ENCODE data around the gene PLA2G12A. TPM values are rescaled to one million over a fixed set of nuclear protein-coding genes. Genes with fewer than 3 reads are reported as not detected.
A peak's percentile ranks its signal among the peaks of the same experiment; 100 is the strongest.

PLA2G12A gene
- total and polyA plus RNA-seq, 9 of the 15 experiments (the other 6 are each of a cell fraction or from before 2014, with no cell fraction given), result 24.2 to 226 (median 80.5) TPM

GRCh38 chr4:109735566-109736365 lies 5.9 kb upstream of the PLA2G12A start (continued):
- TF ChIP-seq LEF1 (IDR thresholded peaks at IDR 0.05), result peak; percentile 85
- TF ChIP-seq NRF1 (conservative IDR thresholded peaks at IDR 0.05 in 1 of 2, IDR thresholded peaks at IDR 0.05 in 1 of 2), result peak in 1 of 2 experiments; percentile 41; a peak in 2 of 4 replicates
- TF ChIP-seq STAT5A (IDR thresholded peaks at IDR 0.05; ENCODE audit: borderline replicate concordance, low read length), result peak; percentile 60; the same call in 1 of the 2 replicates
- 0 out of 2 replicates have a peak, but pooled peaks have one; percentile 7 for TF ChIP-seq FOXM1 (IDR thresholded peaks at IDR 0.05; ENCODE audit: low read depth)
- no peak for TF ChIP-seq FOXM1 (CRISPR knock-in tag; IDR thresholded peaks at IDR 0.05; ENCODE audit: low read depth)
- TF ChIP-seq NR2C1 (IDR thresholded peaks at IDR 0.05), result peak; percentile 37; the same call in 1 of the 2 replicates
- TF ChIP-seq NR2C1 (tag; IDR thresholded peaks at IDR 0.05), result peak; percentile 66
- peak; percentile 64; the same call in 1 of the 2 replicates for TF ChIP-seq SMARCA4 (IDR thresholded peaks at IDR 0.05)
- TF ChIP-seq SIX5 (IDR thresholded peaks at IDR 0.05; ENCODE audit: borderline replicate concordance in 1 of 2, insufficient read depth in 1 of 2, low read depth in 1 of 2, low read length in 2 of 2), result no peak
- peak; percentile 74 for TF ChIP-seq L3MBTL2 (IDR thresholded peaks at IDR 0.05)
- peak in 1 of 2 experiments; percentile 41; a peak in 1 of 4 replicates for TF ChIP-seq ARNT (IDR thresholded peaks at IDR 0.05)
- TF ChIP-seq PML (IDR thresholded peaks at IDR 0.05; ENCODE audit: low read length), result 0 out of 2 replicates have a peak, but pooled peaks have one; percentile 19
- peak in 1 of 2 experiments; percentile 20 for TF ChIP-seq E2F6 (IDR thresholded peaks at IDR 0.05; ENCODE audit: borderline replicate concordance in 1 of 2, extremely low read depth in 1 of 2, insufficient read depth in 1 of 2, insufficient read length in 1 of 2, low read depth in 1 of 2, low read length in 1 of 2, poor library complexity in 1 of 2, severe bottlenecking in 1 of 2)
- TF ChIP-seq E2F8 (IDR thresholded peaks at IDR 0.05; ENCODE audit: low read depth, partially characterized antibody), result no peak
- TF ChIP-seq TFE3 (CRISPR knock-in tag; IDR thresholded peaks at IDR 0.05), result no peak
- no peak for TF ChIP-seq ZNF134 (CRISPR knock-in tag; conservative IDR thresholded peaks at IDR 0.05)
- TF ChIP-seq NFIC (IDR thresholded peaks at IDR 0.05), result peak; percentile 39; the same call in 1 of the 2 replicates
- TF ChIP-seq NCOR1 (IDR thresholded peaks at IDR 0.05), result peak; percentile 77
- TF ChIP-seq BRD9 (IDR thresholded peaks at IDR 0.05; ENCODE audit: low read depth, partially characterized antibody), result peak; percentile 20
- peak; percentile 71; the same call in 1 of the 2 replicates for TF ChIP-seq POLR2AphosphoS5 (IDR thresholded peaks at IDR 0.05; ENCODE audit: control insufficient read depth, insufficient read depth, low read depth, low read length)
- TF ChIP-seq RBFOX2 (IDR thresholded peaks at IDR 0.05; ENCODE audit: low read depth, low read length), result peak; percentile 47; the same call in 1 of the 2 replicates
- peak; percentile 73 for TF ChIP-seq TCF3 (CRISPR knock-in tag; IDR thresholded peaks at IDR 0.05)
- no peak for TF ChIP-seq NR4A1 (CRISPR knock-in tag; IDR thresholded peaks at IDR 0.05)
- TF ChIP-seq NR4A1 (tag; IDR thresholded peaks at IDR 0.05), result 0 out of 2 replicates have a peak, but pooled peaks have one; percentile 38

Measured in K562 (cell line).